Retinal pigment epithelial cell (primary cell): ENCODE results near the gene PJA2.

Experiments used
- DNase-seq: peaks from one replicate; pipeline ENCODE4 v3.0.0-alpha.2; 2010; ENCODE audit warnings: low read depth
- H3K4me3 ChIP-seq: 2 replicates; pipeline ENCODE4 v1.5.1; 2011; ENCODE audit warnings: mild to moderate bottlenecking, low read length, control low read depth, moderate library complexity
- CTCF ChIP-seq: conservative IDR thresholded peaks from 2 replicates; pipeline ENCODE4 v1.5.1; 2011; ENCODE audit warnings: low read depth, low read length, control low read depth, inconsistent platforms

PJA2 gene

GRCh38 chr5:109313127-109313526 lies 96.6 kb downstream of the PJA2 start:
- no peak overlapping the region for H3K4me3 ChIP-seq
- DNase-seq: no peak
- TF ChIP-seq CTCF: no peak

- DNase-seq: no peak
- no peak overlapping the region for H3K4me3 ChIP-seq
- no peak for TF ChIP-seq CTCF
Measured at GRCh38 chr5:109312695-109313094, 97.1 kb downstream of the PJA2 start.

- no peak overlapping the region for H3K4me3 ChIP-seq
- no peak for TF ChIP-seq CTCF
- DNase-seq: no peak
Measured at GRCh38 chr5:109310315-109310714, 99.5 kb downstream of the PJA2 start.

- no peak for TF ChIP-seq CTCF
- no peak overlapping the region for H3K4me3 ChIP-seq
- no peak for DNase-seq
Measured at GRCh38 chr5:109309326-109310063, 100.3 kb downstream of the PJA2 start.

- H3K4me3 ChIP-seq: no peak overlapping the region
- no peak for DNase-seq
- TF ChIP-seq CTCF: no peak
Measured at GRCh38 chr5:109307951-109308350, 101.8 kb downstream of the PJA2 start.

GRCh38 chr5:109307456-109307855 lies 102.3 kb downstream of the PJA2 start:
- H3K4me3 ChIP-seq: no peak overlapping the region
- TF ChIP-seq CTCF: no peak
- no peak for DNase-seq

GRCh38 chr5:109305352-109305751 lies 104.4 kb downstream of the PJA2 start:
- H3K4me3 ChIP-seq: no peak overlapping the region
- no peak for DNase-seq
- TF ChIP-seq CTCF: no peak
